Measurements from ENCODE around the gene POU2AF1. TPM values are rescaled to one million over a fixed set of nuclear protein-coding genes. Genes with fewer than 3 reads are reported as not detected.
A peak's percentile ranks its signal among the peaks of the same experiment; 100 is the strongest.

The POU2AF1 gene
- total and polyA plus RNA-seq, 2 experiments from 2014 or later = not detected

- TF ChIP-seq CTCF (conservative IDR thresholded peaks at IDR 0.05; ENCODE audit: low read depth in 2 of 2) = no peak
- TF ChIP-seq NANOG (IDR thresholded peaks at IDR 0.05; ENCODE audit: borderline replicate concordance) = no peak
- TF ChIP-seq POLR2AphosphoS5 (IDR thresholded peaks at IDR 0.05; ENCODE audit: low read depth) = no peak
Observed at GRCh38 chr11:111347723-111348115, 31.4 kb downstream of the POU2AF1 start (continued).

GRCh38 chr11:111347002-111347722 is 31.9 kb downstream of the POU2AF1 start:
- no peak for ATAC-seq
- Histone ChIP-seq H3K36me3 (ENCODE audit: insufficient read depth) (no peaks in the 10 kb centered on the region), H2AFZ (no peak overlapping the region), H3K79me2 (replicated peaks; ENCODE audit: insufficient read depth) (no peaks in the 10 kb centered on the region), H3K4me3 (no peak overlapping the region), H3K9me2 (ENCODE audit: insufficient read depth) (0 out of 2 replicates have a peak, but pooled peaks cover 3% of the 10 kb centered on the region), H3K4me1 (ENCODE audit: insufficient read depth) (no peaks in the 10 kb centered on the region), H4K20me1 (replicated peaks; ENCODE audit: insufficient read depth) (no peaks in the 10 kb centered on the region), H3K4me2 (no peak overlapping the region), H3K27ac (ENCODE audit: low read depth) (no peak overlapping the region), H3F3A (replicated peaks; ENCODE audit: low read depth) (no peaks in the 10 kb centered on the region), H3K27me3 (ENCODE audit: insufficient read depth) (no peaks in the 10 kb centered on the region)
- no peak for DNase-seq (ENCODE audit: low spot score)
- Mint-ChIP-seq H3K27me3 (ENCODE audit: insufficient read depth, low read depth, poor library complexity) (no peaks in the 10 kb centered on the region), H3K4me1 (no peaks in the 10 kb centered on the region), H3K9me3 (no peaks in the 10 kb centered on the region), H3K27ac (0 out of 2 replicates have a peak overlapping the region, but pooled peaks have one; percentile 20), H3K36me3 (ENCODE audit: low read depth) (no peaks in the 10 kb centered on the region), H3K4me3 (no peak overlapping the region)
- no peak for TF ChIP-seq REST (IDR thresholded peaks at IDR 0.05; ENCODE audit: unreplicated experiment)
- no peak for TF ChIP-seq ETS1 (IDR thresholded peaks at IDR 0.05)
- TF ChIP-seq CREB1 (CRISPR knock-in tag; IDR thresholded peaks at IDR 0.05; ENCODE audit: low read depth) = no peak
- TF ChIP-seq JUNB (IDR thresholded peaks at IDR 0.05; ENCODE audit: unreplicated experiment) = no peak
- no peak for TF ChIP-seq ZNF462 (CRISPR knock-in tag; IDR thresholded peaks at IDR 0.05)
- no peak for TF ChIP-seq CTCF (conservative IDR thresholded peaks at IDR 0.05; ENCODE audit: low read depth in 2 of 2)
- TF ChIP-seq ZNF331 (CRISPR knock-in tag; IDR thresholded peaks at IDR 0.05; ENCODE audit: low read depth) = no peak

Measured in GM23338 (cell line).